GM10847 (cell line): Measurements from ENCODE around the gene OTOR.

Experiments
- POLR2A ChIP-seq: IDR thresholded peaks from 2 replicates; pipeline ENCODE4 v1.6.1; 2011; ENCODE audit not compliant: insufficient read length; ENCODE audit errors: extremely low read depth

The OTOR gene, protein sequence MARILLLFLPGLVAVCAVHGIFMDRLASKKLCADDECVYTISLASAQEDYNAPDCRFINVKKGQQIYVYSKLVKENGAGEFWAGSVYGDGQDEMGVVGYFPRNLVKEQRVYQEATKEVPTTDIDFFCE

GRCh38 chr20:16748308-16748900 lies at the start of gene OTOR:
OTOR (plus strand) TSS chr20:16748358; CDS start chr20:16748402, 44 bp downstream.
- TF ChIP-seq POLR2A: no peak

GRCh38 chr20:16699293-16699692 lies 48.9 kb upstream of the OTOR start:
- TF ChIP-seq POLR2A: no peak

GRCh38 chr20:16701296-16701695 lies 46.9 kb upstream of the OTOR start:
- no peak for TF ChIP-seq POLR2A

DNA sequence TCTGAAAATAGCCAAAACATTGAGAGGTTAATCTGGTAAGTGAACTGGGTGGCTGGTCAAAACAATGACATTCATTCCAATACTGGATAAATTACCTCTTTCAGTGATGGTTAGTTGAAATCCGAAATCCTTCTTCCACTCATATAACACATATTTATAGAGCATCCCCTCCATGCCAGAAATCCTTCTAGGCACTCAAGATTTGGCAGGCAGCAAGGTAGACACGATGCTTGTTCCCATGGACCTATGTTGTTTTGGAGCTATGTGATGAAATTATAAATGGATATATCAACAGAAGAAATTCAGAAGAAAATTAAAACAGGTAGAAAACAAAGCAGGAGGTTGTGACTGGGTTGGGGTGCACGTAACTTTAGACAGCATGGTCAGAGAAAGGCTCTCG lies 44.6 kb upstream of the OTOR start:
- no peak for TF ChIP-seq POLR2A

DNA sequence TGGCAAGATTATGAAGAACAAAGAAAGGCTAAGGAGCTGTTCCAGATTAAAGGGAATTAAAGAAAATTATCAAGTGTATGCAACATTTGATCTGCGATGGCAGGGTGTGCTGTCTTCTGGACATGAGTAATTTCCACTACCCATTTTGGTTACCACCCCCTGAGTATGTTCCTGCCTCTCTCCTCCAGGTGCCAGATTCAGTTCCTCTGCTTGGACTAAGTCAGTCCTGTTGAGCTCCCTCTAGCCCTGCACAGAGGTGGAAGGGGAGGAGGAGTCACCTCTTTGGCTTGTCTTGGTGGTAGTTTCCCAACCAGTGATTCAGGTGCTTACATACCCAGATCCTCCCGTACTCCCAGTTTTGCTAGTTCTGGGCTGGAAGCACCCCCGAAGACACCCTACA lies 40.5 kb upstream of the OTOR start:
- TF ChIP-seq POLR2A: no peak

DNA sequence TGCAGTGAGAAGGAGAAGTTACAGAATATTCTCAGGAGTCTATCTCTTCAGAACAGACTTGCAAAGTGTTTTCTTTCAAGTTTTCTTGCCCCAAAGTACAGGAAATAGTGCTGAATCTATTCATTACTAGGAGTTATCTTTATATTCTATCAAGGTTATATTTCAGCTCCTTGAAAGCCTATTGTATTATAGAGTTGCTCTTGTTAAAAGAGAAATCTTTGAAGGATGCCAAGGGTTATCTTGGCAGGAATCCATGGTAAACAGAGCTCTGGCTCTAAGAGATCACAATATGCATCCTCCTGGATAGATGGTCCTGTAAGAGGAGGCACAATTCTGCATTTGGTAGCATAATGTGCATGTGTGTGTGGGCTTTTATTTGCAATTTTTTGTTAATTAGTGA lies 39.6 kb upstream of the OTOR start:
- no peak for TF ChIP-seq POLR2A

GRCh38 chr20:16709017-16709416 lies 39.1 kb upstream of the OTOR start:
- TF ChIP-seq POLR2A: no peak

DNA sequence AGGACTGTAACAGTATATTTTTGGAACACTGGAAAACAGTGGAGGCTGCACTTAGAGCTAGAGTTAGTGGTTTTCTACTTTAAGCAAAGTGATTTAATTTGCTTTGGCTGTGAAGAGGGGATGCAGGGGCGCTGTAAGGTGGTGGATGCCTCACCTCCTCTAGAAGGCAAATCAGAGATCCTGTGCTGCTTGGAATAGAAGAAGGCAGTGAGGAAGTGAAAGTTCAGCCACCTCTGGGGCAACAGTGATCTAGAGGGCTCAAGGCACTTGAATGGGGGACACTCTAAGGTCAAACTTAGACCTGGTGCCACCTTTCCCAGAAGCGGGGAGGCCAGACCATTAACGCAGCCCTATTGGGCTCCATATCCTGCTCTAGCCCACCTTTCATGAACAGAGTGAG lies 37.4 kb upstream of the OTOR start:
- TF ChIP-seq POLR2A: no peak

GRCh38 chr20:16711661-16712258 lies 36.4 kb upstream of the OTOR start:
- no peak for TF ChIP-seq POLR2A

GRCh38 chr20:16712511-16712947 lies 35.6 kb upstream of the OTOR start:
- TF ChIP-seq POLR2A: no peak

GRCh38 chr20:16713066-16713465 lies 35.1 kb upstream of the OTOR start:
- TF ChIP-seq POLR2A: no peak

GRCh38 chr20:16714242-16714641 lies 33.9 kb upstream of the OTOR start:
- no peak for TF ChIP-seq POLR2A

DNA sequence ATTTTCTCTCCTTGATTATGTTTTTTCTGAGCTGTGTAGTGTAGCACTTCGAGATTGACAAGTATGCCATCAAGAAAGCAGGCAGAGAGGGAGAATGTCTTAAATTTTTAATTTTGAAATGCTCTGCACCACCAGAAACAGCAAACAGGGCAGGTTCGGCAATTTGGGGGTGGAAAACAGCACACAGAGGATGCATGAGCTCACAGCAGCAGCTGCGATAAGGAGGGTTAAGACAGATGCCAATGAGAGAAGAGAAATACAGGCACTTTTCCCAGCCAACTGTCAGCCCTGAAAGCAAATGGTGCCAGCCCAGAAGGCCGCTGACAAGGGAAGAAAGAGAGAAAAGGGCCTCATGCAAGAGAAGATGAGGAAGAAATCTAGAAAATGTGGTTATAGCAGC lies 33.4 kb upstream of the OTOR start:
- no peak for TF ChIP-seq POLR2A

DNA sequence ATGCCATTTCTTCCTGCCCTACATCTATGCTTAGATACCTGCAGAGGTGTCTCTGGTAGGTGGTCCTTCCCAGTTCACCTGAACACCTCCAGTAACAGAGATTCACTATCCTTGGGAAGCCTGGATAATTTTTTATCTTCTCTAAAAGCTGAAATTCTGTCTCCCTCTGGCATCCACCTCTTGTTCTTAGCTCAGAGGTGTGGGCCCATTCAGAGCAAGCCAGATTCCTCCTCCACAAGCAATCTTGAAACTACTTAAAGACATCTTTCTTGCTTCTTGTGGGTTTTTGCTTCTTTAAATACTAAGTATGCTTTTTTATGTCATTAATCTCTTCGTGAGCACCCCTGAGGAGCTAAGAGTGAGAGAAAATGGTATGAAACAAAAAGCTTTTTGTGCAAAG lies 28.7 kb upstream of the OTOR start:
- no peak for TF ChIP-seq POLR2A

DNA sequence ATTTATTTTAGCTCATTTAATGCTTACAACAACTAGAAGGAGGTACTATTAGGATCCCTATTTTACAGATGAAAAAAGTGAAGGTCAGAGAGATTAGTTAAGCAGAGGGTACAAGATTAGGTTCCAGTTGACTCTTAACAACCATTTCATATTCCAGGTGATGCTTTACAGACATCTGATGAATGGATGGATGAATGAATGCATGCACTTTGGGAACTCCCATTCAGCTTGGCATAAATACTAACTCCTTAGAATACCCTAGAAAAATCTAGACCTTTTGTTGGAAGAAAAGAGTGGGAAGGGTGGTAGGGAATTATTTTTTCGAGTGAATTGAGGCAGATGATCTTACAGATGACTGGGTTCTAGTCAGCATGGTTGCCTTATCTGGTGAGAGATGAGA lies 19.1 kb upstream of the OTOR start:
- TF ChIP-seq POLR2A: no peak

DNA sequence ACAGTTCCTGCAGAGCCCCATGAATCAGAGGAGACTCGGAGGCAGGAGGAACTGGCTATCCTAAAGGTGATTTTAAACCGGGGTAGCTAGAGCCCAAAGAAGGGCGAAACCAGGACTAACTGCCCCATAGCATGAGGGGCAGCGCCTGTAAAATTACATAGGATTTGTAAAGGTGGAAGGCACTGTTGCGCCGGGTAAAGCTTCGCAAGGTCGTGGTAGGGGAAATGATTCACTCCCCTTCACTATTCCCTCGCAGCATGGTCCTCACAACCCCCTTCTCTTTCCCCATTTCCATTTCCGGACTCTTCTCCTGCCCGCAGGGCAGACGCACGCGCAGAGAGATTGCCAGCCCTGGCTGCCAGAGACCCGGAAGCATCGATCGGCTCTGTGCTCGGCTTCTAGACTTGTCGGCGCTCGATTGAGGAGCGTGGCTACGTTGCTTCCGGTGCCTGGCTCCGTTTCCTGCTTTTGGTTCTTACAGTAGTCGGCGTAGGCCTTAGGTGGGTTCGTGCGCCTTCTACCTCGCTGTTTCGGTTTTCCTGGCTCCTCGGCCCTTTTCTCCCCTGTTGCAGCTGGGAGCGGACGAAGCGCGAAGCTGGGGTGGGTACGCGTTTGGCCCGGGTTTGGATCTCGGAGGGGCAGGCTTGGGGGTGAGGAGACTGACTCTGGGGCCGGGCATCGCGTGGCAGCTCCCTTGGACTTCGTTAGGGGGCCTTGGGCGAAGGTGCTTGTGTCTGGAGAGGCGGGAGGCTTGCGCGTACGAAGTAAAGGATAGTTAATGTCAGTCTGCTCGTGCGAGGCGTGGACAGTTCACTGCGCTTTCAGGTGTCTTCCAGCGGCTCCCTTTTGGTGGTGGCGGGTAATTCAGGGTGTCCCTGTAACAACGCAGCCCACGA lies 18.3 kb upstream of the OTOR start, which contains the start of gene SNRPB2:
Gene SNRPB2, plus strand, starts transcription at position 462 of the 896 bp plus-strand sequence. CDS start 1,677 bp downstream, outside the sequence.
- TF ChIP-seq POLR2A: peak; percentile 79
